ENCODE data around the gene TJP2.
"Not testable (repeated sequence)": the region's sequence is repeated elsewhere in the genome, so short reads cannot be mapped to it uniquely, and the experiment has no call there.

TJP2 gene

DNA sequence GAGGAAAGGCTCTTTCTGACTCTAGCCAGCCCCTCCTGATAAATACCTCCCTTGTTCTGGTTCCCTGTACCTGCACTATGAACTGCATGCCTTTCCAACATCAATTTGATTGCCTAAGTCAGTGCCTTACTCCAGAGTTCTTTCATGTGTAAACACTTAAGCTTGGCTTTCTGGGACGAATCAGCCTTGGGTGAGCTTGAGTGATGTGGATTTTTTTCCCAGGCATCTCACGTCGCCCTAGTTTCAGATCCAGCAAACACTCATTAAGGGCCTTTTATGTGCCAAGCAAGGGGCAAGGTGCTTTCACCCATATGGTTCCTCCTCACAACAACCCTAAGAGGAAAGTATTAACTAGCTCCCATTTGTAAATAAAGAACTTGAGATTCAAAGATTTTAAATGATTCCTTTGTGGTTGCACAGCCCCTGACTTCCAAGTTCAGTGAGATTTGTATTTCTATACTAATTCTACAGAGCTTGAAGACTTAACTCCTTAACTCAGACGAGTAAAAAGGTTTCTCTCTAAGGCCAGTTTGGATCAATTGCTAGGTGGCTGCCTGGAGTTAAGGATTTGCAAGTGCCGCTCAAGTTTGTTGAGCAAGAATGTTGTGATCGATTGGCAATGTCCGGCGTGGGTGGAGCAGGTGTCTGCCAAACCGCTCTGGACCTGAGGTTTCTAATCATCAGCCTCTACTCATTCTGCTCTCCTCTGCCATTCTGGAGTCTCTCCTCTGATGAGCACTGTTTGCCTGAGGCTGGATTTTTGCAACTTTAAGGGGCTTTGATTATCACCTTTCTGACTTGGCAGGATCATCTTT is 20.2 kb upstream of the TJP2 start:
- no peak overlapping the region for H3K9ac ChIP-seq (ENCODE audit: insufficient read length)
- H3K4me3 ChIP-seq: no peak overlapping the region
- DNase-seq (ENCODE audit: low read depth, low spot score): no peak
- no peaks in the 10 kb centered on the region for H3K9me3 ChIP-seq (ENCODE audit: low read depth, low read length)
- TF ChIP-seq FOXP2 (optimal IDR thresholded peaks at IDR 0.05; ENCODE audit: control extremely low read depth, extremely low read length, insufficient read depth) (no peak), EZH2 (IDR thresholded peaks at IDR 0.05) (no peak), POLR2AphosphoS5 (IDR thresholded peaks at IDR 0.05; ENCODE audit: borderline replicate concordance, low read depth, low read length) (no peak)
- H3K27ac ChIP-seq: no peak overlapping the region
- no peaks in the 10 kb centered on the region for H3K36me3 ChIP-seq (ENCODE audit: insufficient read depth, low read length)

GRCh38 chr9:69155341-69156030 is 18.6 kb upstream of the TJP2 start:
- TF ChIP-seq POLR2AphosphoS5 (IDR thresholded peaks at IDR 0.05; ENCODE audit: borderline replicate concordance, low read depth, low read length): no peak
- TF ChIP-seq FOXP2 (optimal IDR thresholded peaks at IDR 0.05; ENCODE audit: control extremely low read depth, extremely low read length, insufficient read depth): no peak
- no peak for TF ChIP-seq EZH2 (IDR thresholded peaks at IDR 0.05)
- no peak overlapping the region for H3K9ac ChIP-seq (ENCODE audit: insufficient read length)
- no peak overlapping the region for H3K4me3 ChIP-seq
- no peaks in the 10 kb centered on the region for H3K36me3 ChIP-seq (ENCODE audit: insufficient read depth, low read length)
- DNase-seq (ENCODE audit: low read depth, low spot score): no peak
- H3K27ac ChIP-seq: no peak overlapping the region
- H3K9me3 ChIP-seq (ENCODE audit: low read depth, low read length): no peaks in the 10 kb centered on the region

DNA sequence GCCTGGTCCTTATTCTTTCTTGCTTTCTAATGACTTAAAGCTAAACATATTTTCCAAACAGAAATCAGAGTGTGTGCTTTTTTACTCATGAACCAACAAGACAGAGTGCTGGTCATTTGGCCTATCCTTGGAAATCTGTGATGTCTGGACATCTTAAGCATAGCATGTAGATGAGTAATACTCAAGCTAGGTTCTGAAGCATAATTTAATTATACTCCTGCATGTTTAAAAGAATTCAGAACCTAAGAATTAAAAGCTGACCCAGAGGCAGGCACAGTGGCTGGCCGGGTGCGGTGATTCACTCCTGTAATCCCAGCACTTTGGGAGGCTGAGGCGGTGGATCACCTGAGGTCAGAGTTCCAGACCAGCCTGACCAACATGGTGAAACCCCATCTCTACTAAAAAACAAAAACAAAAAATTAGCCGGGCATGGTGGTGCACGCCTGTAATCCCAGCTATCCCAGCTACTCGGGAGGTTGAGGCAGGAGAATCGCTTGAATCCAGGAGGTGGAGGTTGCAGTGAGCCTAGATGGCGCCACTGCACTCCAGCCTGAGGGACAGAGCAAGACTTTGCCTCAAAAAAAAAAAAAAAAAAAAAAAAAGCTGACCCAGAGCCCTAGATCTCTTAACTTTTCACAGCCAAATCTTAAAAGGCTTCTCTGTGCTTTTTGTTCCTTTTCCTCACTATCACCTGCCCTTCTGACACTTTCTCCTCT is 16.2 kb upstream of the TJP2 start:
- TF ChIP-seq POLR2AphosphoS5 (IDR thresholded peaks at IDR 0.05; ENCODE audit: borderline replicate concordance, low read depth, low read length) (no peak), FOXP2 (optimal IDR thresholded peaks at IDR 0.05; ENCODE audit: control extremely low read depth, extremely low read length, insufficient read depth) (no peak), EZH2 (IDR thresholded peaks at IDR 0.05) (no peak)
- DNase-seq (ENCODE audit: low read depth, low spot score): no peak
- H3K27ac ChIP-seq: no peak overlapping the region

GRCh38 chr9:69158471-69158870 is 15.6 kb upstream of the TJP2 start:
- H3K36me3 ChIP-seq (ENCODE audit: insufficient read depth, low read length): no peaks in the 10 kb centered on the region
- H3K9ac ChIP-seq (ENCODE audit: insufficient read length): no peak overlapping the region
- no peaks in the 10 kb centered on the region for H3K9me3 ChIP-seq (ENCODE audit: low read depth, low read length)
- DNase-seq (ENCODE audit: low read depth, low spot score): no peak
- H3K27ac ChIP-seq: no peak overlapping the region
- H3K4me3 ChIP-seq: no peak overlapping the region
- no peak for TF ChIP-seq EZH2 (IDR thresholded peaks at IDR 0.05)
- no peak for TF ChIP-seq FOXP2 (optimal IDR thresholded peaks at IDR 0.05; ENCODE audit: control extremely low read depth, extremely low read length, insufficient read depth)
- TF ChIP-seq POLR2AphosphoS5 (IDR thresholded peaks at IDR 0.05; ENCODE audit: borderline replicate concordance, low read depth, low read length): no peak

More for the DNA sequence above, 16.2 kb upstream of the TJP2 start:
- Histone ChIP-seq H3K9ac (ENCODE audit: insufficient read length) (no peak overlapping the region), H3K4me3 (no peak overlapping the region), H3K36me3 (ENCODE audit: insufficient read depth, low read length) (no peaks in the 10 kb centered on the region), H3K9me3 (ENCODE audit: low read depth, low read length) (no peaks in the 10 kb centered on the region)

- not testable (repeated sequence) for DNase-seq (ENCODE audit: low read depth, low spot score); H3K36me3 ChIP-seq (ENCODE audit: insufficient read depth, low read length); H3K9me3 ChIP-seq (ENCODE audit: low read depth, low read length); H3K9ac ChIP-seq (ENCODE audit: insufficient read length); H3K4me3 ChIP-seq; H3K27ac ChIP-seq
Measured at GRCh38 chr9:69164573-69164972, 9.5 kb upstream of the TJP2 start.

DNA sequence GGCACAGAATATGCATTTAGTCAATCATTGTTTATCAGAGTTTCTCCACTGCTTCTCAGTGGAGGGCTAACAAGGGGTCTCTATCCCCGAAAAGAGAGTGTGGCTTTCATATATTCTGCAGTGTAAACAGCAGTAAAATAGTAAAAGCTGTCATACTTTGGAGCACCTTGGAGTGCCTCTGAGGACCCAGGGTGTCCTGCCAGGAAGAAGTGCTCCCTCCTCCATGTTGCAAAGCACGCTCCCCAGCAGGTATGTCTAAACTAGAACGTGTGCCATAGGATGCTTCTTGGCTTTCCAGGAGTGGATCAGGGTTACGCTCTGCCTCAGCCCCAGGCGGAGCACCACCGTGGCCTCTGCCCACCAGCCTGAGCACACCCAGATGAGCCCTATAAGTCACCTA is 8.5 kb upstream of the TJP2 start:
- Histone ChIP-seq H3K36me3 (ENCODE audit: insufficient read depth, low read length) (no peaks in the 10 kb centered on the region), H3K27ac (no peak overlapping the region), H3K9ac (ENCODE audit: insufficient read length) (no peak overlapping the region), H3K4me3 (no peak overlapping the region), H3K9me3 (ENCODE audit: low read depth, low read length) (no peaks in the 10 kb centered on the region)
- no peak for DNase-seq (ENCODE audit: low read depth, low spot score)
- TF ChIP-seq POLR2AphosphoS5 (IDR thresholded peaks at IDR 0.05; ENCODE audit: borderline replicate concordance, low read depth, low read length): no peak
- TF ChIP-seq FOXP2 (optimal IDR thresholded peaks at IDR 0.05; ENCODE audit: control extremely low read depth, extremely low read length, insufficient read depth): no peak
- no peak for TF ChIP-seq EZH2 (IDR thresholded peaks at IDR 0.05)

- H3K4me3 ChIP-seq: no peak overlapping the region
- H3K27ac ChIP-seq: no peak overlapping the region
- H3K36me3 ChIP-seq (ENCODE audit: insufficient read depth, low read length): no peaks in the 10 kb centered on the region
- no peak for TF ChIP-seq POLR2AphosphoS5 (IDR thresholded peaks at IDR 0.05; ENCODE audit: borderline replicate concordance, low read depth, low read length)
- no peak for TF ChIP-seq FOXP2 (optimal IDR thresholded peaks at IDR 0.05; ENCODE audit: control extremely low read depth, extremely low read length, insufficient read depth)
- no peak for TF ChIP-seq EZH2 (IDR thresholded peaks at IDR 0.05)
- H3K9ac ChIP-seq (ENCODE audit: insufficient read length): no peak overlapping the region
- no peak for DNase-seq (ENCODE audit: low read depth, low spot score)
- H3K9me3 ChIP-seq (ENCODE audit: low read depth, low read length): no peaks in the 10 kb centered on the region
Measured at GRCh38 chr9:69168709-69169217, 5.3 kb upstream of the TJP2 start.

DNA sequence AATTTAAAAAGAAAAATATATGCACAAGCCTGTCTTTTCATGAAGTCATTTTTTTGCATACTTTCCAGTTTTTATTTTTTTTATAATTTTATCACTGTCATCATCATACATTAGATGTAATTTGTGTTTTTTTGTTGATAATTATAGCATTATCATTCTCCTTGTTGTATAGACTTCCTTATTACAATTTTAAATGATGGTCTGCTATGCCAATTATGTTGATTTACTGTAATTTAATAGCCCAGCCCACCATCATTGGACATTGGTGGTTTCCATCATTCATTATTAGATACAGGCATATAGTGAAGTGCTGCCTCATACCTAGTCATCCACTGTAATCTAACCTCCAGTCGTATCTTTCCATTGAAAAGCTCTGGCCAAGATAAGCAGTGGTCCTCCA is 3.8 kb upstream of the TJP2 start:
- H3K9me3 ChIP-seq (ENCODE audit: low read depth, low read length): no peaks in the 10 kb centered on the region
- H3K36me3 ChIP-seq (ENCODE audit: insufficient read depth, low read length): no peaks in the 10 kb centered on the region
- DNase-seq (ENCODE audit: low read depth, low spot score): no peak
- TF ChIP-seq EZH2 (IDR thresholded peaks at IDR 0.05) (no peak), FOXP2 (optimal IDR thresholded peaks at IDR 0.05; ENCODE audit: control extremely low read depth, extremely low read length, insufficient read depth) (no peak), POLR2AphosphoS5 (IDR thresholded peaks at IDR 0.05; ENCODE audit: borderline replicate concordance, low read depth, low read length) (no peak)
- no peak overlapping the region for H3K27ac ChIP-seq
- H3K4me3 ChIP-seq: no peak overlapping the region
- H3K9ac ChIP-seq (ENCODE audit: insufficient read length): no peak overlapping the region

All from SK-N-MC (cell line).